K562 (cell line): ENCODE measurements around the gene ZKSCAN5. TPM values are rescaled to one million over a fixed set of nuclear protein-coding genes. Genes with fewer than 3 reads are reported as not detected.

Experiments used
- CREB3 ChIP-seq: fragments of 450-650 bp; conservative IDR thresholded peaks from 2 replicates; pipeline ENCODE4 v1.6.1; 2016; ENCODE audit warnings: missing genetic modification characterization, low read depth, mild to moderate bottlenecking, missing compliant biosample characterization, moderate library complexity
- CREM ChIP-seq: IDR thresholded peaks from 2 replicates; pipeline ENCODE4 v1.6.1; 2014; ENCODE audit warnings: antibody characterized with exemption, low read depth
- HNRNPH1 ChIP-seq: fragments of 200-400 bp; formaldehyde crosslinking; optimal IDR thresholded peaks from 2 replicates; pipeline ENCODE3; 2017; ENCODE audit warnings: low read depth, mild to moderate bottlenecking, low read length, moderate library complexity
- ILK ChIP-seq: fragments of 450-650 bp; IDR thresholded peaks from 2 replicates; pipeline ENCODE4 v1.6.1; 2016; ENCODE audit warnings: missing genetic modification characterization, low read depth, mild to moderate bottlenecking, missing compliant biosample characterization, moderate library complexity, borderline replicate concordance
- MCM3 ChIP-seq: fragments of 450-650 bp; IDR thresholded peaks from 2 replicates; pipeline ENCODE4 v1.6.1; 2016
- MED1 ChIP-seq: sonication (generic); formaldehyde crosslinking; IDR thresholded peaks from 2 replicates; pipeline ENCODE4 v1.8.1; 2023; ENCODE audit warnings: missing genetic modification reagents, borderline replicate concordance
- MEF2A ChIP-seq: IDR thresholded peaks from 2 replicates; pipeline ENCODE4 v1.6.1; 2011; ENCODE audit warnings: low read depth, mild to moderate bottlenecking, low read length, moderate library complexity; ENCODE audit not compliant: control insufficient read depth
- PBX2 ChIP-seq, 2 experiments: IDR thresholded peaks in 1 of 2; conservative IDR thresholded peaks in 1 of 2; 2 replicates each; pipeline ENCODE4 v1.6.1; 2016; ENCODE audit warnings: low read depth in 2 of 2, mild to moderate bottlenecking in 1 of 2, missing compliant biosample characterization in 1 of 2, missing genetic modification characterization in 1 of 2, moderate library complexity in 1 of 2
- SRSF1 ChIP-seq: fragments of 200-400 bp; formaldehyde crosslinking; IDR thresholded peaks from 2 replicates; pipeline ENCODE4 v1.6.1; 2017; ENCODE audit warnings: mild to moderate bottlenecking, low read depth, low read length, moderate library complexity
- TAF15 ChIP-seq: fragments of 200-400 bp; formaldehyde crosslinking; IDR thresholded peaks from 2 replicates; pipeline ENCODE4 v1.6.1; 2017; ENCODE audit warnings: mild to moderate bottlenecking, low read depth, low read length, moderate library complexity
- TSC22D4 ChIP-seq: fragments of 450-650 bp; IDR thresholded peaks from 2 replicates; pipeline ENCODE4 v1.6.1; 2016; ENCODE audit warnings: missing genetic modification characterization, missing biosample characterization, control low read depth
- UBTF ChIP-seq, 2 experiments: IDR thresholded peaks; 2 replicates each; pipeline ENCODE4 v1.6.1; 2012; ENCODE audit warnings: improper control_type of control experiment in 2 of 2, low read depth in 2 of 2, low read length in 2 of 2, borderline replicate concordance in 1 of 2
- ZC3H8 ChIP-seq: fragments of 450-650 bp; IDR thresholded peaks from 2 replicates; pipeline ENCODE4 v1.6.1; 2017
- ZHX1 ChIP-seq: fragments of 150-350 bp; conservative IDR thresholded peaks from 2 replicates; pipeline ENCODE4 v1.6.1; 2014; ENCODE audit warnings: low read length
- ZNF347 ChIP-seq: fragments of 450-650 bp; formaldehyde crosslinking; IDR thresholded peaks from 2 replicates; pipeline ENCODE4 v1.4.0; 2020; ENCODE audit warnings: low read depth, mild to moderate bottlenecking, moderate library complexity
- ZNF696 ChIP-seq: fragments of 250-450 bp; sonication (Bioruptor Pico); conservative IDR thresholded peaks from 2 replicates; pipeline ENCODE4 v1.4.0; 2020; ENCODE audit warnings: mild to moderate bottlenecking, moderate library complexity
- polyA plus RNA-seq, 8 experiments: library from polyadenylated mRNA; depleted of rRNA in 4 of 8; stranded (reverse) in 5 of 8; unstranded in 3 of 8; fragments of >200 nt; fragmentation: Nextera tagmentation in 2 of 8; fragmentation: Illumina TruSeq in 1 of 8; extraction: Ambion mirVana in 2 of 8; extraction: Trizol in 1 of 8; gene quantifications; 2 replicates each; pipeline versions ENCODE4 v1.2.1 to v1.2.3, GENCODE V29; 2011 to 2014; ENCODE audit warnings: inconsistent platforms in 1 of 8, missing spikeins in 1 of 8
- total RNA-seq, 7 experiments: library from RNA; depleted of rRNA in 6 of 7; stranded (reverse); fragments of >200 nt in 6 of 7; fragmentation: Illumina TruSeq in 2 of 7; extraction: Trizol in 2 of 7; gene quantifications; 2 replicates each; pipeline versions ENCODE4 v1.2.1 to v1.2.3, GENCODE V29; 2011 to 2021; ENCODE audit warnings: low replicate concordance in 1 of 7

ZKSCAN5 gene
- total and polyA plus RNA-seq, 9 of the 15 experiments (the other 6 are each of a cell fraction or from before 2014, with no cell fraction given): 4.2 to 19.0 (median 15.0) TPM

GRCh38 chr7:99499721-99500636 lies 4.5 kb upstream of the ZKSCAN5 start, which contains the start of gene ZNF394 (continued):
- TF ChIP-seq PBX2 (CRISPR knock-in tag; IDR thresholded peaks at IDR 0.05; ENCODE audit: low read depth): no peak
- TF ChIP-seq PBX2 (tag; conservative IDR thresholded peaks at IDR 0.05; ENCODE audit: low read depth): no peak
- no peak for TF ChIP-seq SRSF1
- no peak for TF ChIP-seq CREB3 (tag)
- no peak for TF ChIP-seq TSC22D4 (tag)
- no peak for TF ChIP-seq ZHX1
- no peak for TF ChIP-seq ILK
- no peak for TF ChIP-seq ZC3H8
- TF ChIP-seq CREM: peak; percentile 98
- 0 out of 2 replicates have a peak, but pooled peaks have one; percentile 39 for TF ChIP-seq MED1 (CRISPR knock-in tag)
- TF ChIP-seq ZNF347 (CRISPR knock-in tag): no peak
- no peak for TF ChIP-seq TAF15
- no peak for TF ChIP-seq MEF2A
- TF ChIP-seq UBTF (IDR thresholded peaks at IDR 0.05; ENCODE audit: borderline replicate concordance in 1 of 2, low read depth in 2 of 2, low read length in 2 of 2): peak; percentile 21 to 65; a peak in 2 of 4 replicates
- TF ChIP-seq MCM3: no peak
- no peak for TF ChIP-seq HNRNPH1
- TF ChIP-seq ZNF696 (CRISPR knock-in tag): no peak
